IMR-90 (cell line): ENCODE results near the gene NPDC1.

Experiments used
- MXI1 ChIP-seq: IDR thresholded peaks from 2 replicates; pipeline ENCODE4 v1.6.1; 2012; ENCODE audit warnings: low read depth, mild to moderate bottlenecking, low read length, moderate library complexity, borderline replicate concordance
- TF ChIP-seq, protein P1 (sequence below): fragments of 150-350 bp; IDR thresholded peaks from 2 replicates; pipeline ENCODE4 v1.6.1; 2017; ENCODE audit warnings: mild to moderate bottlenecking, antibody characterized with exemption, low read length, low read depth
- TF ChIP-seq, protein P2 (sequence below): conservative IDR thresholded peaks from 2 replicates; pipeline ENCODE4 v1.5.1; 2012; ENCODE audit warnings: mild to moderate bottlenecking, low read depth, low read length, improper control_type of control experiment

DNA sequence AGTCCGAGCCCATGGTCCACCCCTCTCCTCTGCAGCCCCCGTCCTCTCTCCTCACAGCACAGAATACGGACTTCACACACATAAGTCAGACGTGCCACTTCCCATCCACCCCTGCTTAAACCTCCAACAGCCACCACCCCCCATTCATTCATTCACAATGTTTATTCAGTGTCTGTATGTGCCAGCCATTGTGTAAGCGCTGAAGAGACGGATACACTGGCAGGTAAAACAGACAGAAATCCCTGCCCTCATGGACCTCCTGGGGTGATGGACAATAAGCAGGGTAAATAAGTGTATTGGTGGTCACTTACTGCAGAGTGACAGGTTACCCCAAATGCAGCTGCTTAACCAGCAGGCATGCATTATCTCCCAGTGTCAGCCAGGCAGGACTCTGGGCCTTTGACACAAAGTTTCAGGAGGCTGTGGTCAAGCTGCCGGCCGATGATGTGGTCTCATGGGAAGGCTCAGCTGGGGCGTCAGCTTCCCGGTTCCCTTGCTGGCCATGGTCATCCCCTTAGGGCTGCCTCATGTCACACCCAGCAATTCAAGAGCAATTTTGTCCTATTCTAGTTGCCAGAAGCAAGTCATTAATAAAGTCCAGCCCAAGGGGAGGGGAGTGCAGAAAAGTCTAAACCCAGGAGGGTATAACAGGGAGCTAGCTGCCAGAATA is 55.6 kb downstream of the NPDC1 start:
- TF ChIP-seq MXI1, result no peak
- TF ChIP-seq, protein P1, sequence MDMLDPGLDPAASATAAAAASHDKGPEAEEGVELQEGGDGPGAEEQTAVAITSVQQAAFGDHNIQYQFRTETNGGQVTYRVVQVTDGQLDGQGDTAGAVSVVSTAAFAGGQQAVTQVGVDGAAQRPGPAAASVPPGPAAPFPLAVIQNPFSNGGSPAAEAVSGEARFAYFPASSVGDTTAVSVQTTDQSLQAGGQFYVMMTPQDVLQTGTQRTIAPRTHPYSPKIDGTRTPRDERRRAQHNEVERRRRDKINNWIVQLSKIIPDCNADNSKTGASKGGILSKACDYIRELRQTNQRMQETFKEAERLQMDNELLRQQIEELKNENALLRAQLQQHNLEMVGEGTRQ, result no peak
- TF ChIP-seq, protein P2, sequence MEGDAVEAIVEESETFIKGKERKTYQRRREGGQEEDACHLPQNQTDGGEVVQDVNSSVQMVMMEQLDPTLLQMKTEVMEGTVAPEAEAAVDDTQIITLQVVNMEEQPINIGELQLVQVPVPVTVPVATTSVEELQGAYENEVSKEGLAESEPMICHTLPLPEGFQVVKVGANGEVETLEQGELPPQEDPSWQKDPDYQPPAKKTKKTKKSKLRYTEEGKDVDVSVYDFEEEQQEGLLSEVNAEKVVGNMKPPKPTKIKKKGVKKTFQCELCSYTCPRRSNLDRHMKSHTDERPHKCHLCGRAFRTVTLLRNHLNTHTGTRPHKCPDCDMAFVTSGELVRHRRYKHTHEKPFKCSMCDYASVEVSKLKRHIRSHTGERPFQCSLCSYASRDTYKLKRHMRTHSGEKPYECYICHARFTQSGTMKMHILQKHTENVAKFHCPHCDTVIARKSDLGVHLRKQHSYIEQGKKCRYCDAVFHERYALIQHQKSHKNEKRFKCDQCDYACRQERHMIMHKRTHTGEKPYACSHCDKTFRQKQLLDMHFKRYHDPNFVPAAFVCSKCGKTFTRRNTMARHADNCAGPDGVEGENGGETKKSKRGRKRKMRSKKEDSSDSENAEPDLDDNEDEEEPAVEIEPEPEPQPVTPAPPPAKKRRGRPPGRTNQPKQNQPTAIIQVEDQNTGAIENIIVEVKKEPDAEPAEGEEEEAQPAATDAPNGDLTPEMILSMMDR, result no peak
